ENCODE data around the gene FARS2.

DNA sequence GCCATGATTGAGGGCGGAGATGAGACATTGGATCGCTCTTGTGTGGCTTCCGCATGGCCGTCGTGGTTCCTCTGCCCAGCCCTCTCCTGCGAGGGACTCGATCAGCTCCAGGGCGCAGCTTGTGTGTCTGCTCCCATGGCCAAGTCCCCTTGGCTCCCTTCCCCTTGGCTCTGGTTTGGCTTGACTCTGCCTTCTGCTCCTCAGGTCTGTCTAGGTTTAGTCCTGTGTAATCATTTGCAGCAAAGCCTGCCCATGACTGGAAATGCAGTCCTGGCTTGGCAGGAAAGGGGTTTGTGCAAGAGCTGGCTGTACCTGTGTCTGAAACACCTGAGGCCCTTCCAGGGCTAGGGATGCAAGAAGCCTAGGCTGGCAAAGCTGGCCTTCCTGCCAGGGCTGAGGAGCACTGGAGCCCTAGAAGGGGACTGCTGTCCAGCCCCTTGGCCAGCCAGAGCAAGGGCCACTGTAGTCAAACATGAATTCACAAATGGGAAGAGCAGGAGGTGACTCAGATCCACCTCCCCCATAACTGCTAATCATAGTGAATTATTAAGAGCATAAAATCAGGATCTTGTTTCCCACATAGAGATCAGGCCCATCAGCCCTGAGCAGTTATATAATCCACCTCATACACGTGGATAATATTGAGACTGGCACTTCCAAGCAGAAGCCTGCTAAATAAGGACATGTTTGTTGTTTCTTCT lies 196.8 kb downstream of the FARS2 start:
- TF ChIP-seq, protein P1, sequence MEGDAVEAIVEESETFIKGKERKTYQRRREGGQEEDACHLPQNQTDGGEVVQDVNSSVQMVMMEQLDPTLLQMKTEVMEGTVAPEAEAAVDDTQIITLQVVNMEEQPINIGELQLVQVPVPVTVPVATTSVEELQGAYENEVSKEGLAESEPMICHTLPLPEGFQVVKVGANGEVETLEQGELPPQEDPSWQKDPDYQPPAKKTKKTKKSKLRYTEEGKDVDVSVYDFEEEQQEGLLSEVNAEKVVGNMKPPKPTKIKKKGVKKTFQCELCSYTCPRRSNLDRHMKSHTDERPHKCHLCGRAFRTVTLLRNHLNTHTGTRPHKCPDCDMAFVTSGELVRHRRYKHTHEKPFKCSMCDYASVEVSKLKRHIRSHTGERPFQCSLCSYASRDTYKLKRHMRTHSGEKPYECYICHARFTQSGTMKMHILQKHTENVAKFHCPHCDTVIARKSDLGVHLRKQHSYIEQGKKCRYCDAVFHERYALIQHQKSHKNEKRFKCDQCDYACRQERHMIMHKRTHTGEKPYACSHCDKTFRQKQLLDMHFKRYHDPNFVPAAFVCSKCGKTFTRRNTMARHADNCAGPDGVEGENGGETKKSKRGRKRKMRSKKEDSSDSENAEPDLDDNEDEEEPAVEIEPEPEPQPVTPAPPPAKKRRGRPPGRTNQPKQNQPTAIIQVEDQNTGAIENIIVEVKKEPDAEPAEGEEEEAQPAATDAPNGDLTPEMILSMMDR (conservative IDR thresholded peaks at IDR 0.05): no peak
- TF ChIP-seq ZFX (IDR thresholded peaks at IDR 0.05): no peak
